Loucy (cell line): Measurements from ENCODE around the gene HDLBP.

Source experiments
- EZH2phosphoT487 ChIP-seq: fragments of 200-600 bp; IDR thresholded peaks from 2 replicates; pipeline ENCODE4 v1.6.1; 2018; ENCODE audit warnings: antibody characterized with exemption, mild to moderate bottlenecking, moderate library complexity, borderline replicate concordance
- TF ChIP-seq, protein P1 (sequence below): fragments of 200-600 bp; sonication (generic); conservative IDR thresholded peaks from 2 replicates; pipeline ENCODE4 v1.5.1; 2014; ENCODE audit warnings: mild to moderate bottlenecking, antibody characterized with exemption, low read length

DNA sequence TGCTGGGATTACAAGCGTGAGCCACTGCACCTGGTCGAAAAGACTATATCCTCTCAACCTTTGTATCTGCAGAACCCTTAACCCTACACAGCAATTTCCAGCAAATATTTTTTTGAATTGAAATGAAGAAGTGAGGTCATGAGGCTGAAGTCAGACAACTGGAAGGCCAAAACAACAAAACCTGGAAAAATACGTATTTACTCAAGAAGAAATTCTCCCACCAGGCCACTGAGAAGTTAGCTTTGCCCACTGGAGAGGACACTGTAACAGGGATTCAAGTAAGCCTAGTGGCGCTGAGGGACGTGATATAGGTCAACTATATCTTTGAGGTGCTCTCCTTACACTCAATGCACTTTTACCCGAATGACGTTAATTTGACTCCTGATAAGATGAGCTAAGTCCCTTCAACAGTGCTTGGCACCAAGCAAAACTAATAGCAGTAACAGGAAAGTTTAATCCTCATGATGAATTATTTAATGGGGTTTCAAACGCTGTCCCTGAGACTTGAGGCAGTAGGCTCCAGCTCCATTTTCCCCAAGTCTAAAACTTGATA, 1.9 kb downstream of the HDLBP start:
- TF ChIP-seq, protein P1, sequence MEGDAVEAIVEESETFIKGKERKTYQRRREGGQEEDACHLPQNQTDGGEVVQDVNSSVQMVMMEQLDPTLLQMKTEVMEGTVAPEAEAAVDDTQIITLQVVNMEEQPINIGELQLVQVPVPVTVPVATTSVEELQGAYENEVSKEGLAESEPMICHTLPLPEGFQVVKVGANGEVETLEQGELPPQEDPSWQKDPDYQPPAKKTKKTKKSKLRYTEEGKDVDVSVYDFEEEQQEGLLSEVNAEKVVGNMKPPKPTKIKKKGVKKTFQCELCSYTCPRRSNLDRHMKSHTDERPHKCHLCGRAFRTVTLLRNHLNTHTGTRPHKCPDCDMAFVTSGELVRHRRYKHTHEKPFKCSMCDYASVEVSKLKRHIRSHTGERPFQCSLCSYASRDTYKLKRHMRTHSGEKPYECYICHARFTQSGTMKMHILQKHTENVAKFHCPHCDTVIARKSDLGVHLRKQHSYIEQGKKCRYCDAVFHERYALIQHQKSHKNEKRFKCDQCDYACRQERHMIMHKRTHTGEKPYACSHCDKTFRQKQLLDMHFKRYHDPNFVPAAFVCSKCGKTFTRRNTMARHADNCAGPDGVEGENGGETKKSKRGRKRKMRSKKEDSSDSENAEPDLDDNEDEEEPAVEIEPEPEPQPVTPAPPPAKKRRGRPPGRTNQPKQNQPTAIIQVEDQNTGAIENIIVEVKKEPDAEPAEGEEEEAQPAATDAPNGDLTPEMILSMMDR, result no peak
- TF ChIP-seq EZH2phosphoT487, result no peak
